GM12878 (cell line): ENCODE measurements around the gene CDH4. TPM values are rescaled to one million over a fixed set of nuclear protein-coding genes. Genes with fewer than 3 reads are reported as not detected.

Experiments used
- ATAC-seq: fragments of 200-7000 bp; cut with Tn5 transposase; 3 replicates; pipeline ENCODE4 v1.9.1; 2020; ENCODE audit warnings: mild to moderate bottlenecking, moderate library complexity
- BruUV-seq: library from RNA; stranded (reverse); fragments of 400-500 nt; replicated peaks from 2 replicates; lab custom pipeline; 2021; lab: Mats Ljungman, UMichigan
- CTCF ChIA-PET: fragments of 300-600 bp; sonication (Branson Sonifier 250); formaldehyde crosslinking; extraction: SDS; loops from one replicate; lab custom pipeline; 2021; ENCODE audit warnings: inconsistent platforms; lab: Yijun Ruan, JAX
- POLR2A ChIA-PET: fragments of 350-600 bp; formaldehyde crosslinking; extraction: SDS; loops from one replicate; lab custom pipeline; 2021; ENCODE audit warnings: inconsistent platforms; lab: Charles Lee
- RAD21 ChIA-PET: fragments of 300-600 bp; sonication (Branson Sonifier 250); formaldehyde crosslinking; loops from one replicate; lab custom pipeline; 2023; ENCODE audit warnings: antibody characterized with exemption; ENCODE audit not compliant: unreplicated experiment; lab: Charles Lee
- SMC1A ChIA-PET: fragments of 300-600 bp; sonication (Branson Sonifier 250); formaldehyde crosslinking; loops from one replicate; lab custom pipeline; 2023; ENCODE audit not compliant: unreplicated experiment, uncharacterized antibody; lab: Charles Lee
- DNase-seq: peaks from one replicate; pipeline ENCODE4 v3.0.0-alpha.2; 2011; ENCODE audit warnings: low read depth, low spot score
- FAIRE-seq: peaks from 3 replicates; lab custom pipeline; 2011; peaks lifted over from hg19 to GRCh38; lab: Jason Lieb, UNC
- H2AFZ ChIP-seq: 2 replicates; pipeline ENCODE4 v1.6.0; 2011; ENCODE audit warnings: low read depth, low read length, control low read depth; ENCODE audit not compliant: control insufficient read depth
- H3K27ac ChIP-seq: 2 replicates; pipeline ENCODE4 v1.5.1; 2011; ENCODE audit warnings: control low read depth; ENCODE audit not compliant: control insufficient read depth, insufficient read depth
- H3K27me3 ChIP-seq, 2 experiments: replicated peaks in 1 of 2; 2 replicates each; pipeline versions ENCODE4 v1.6.0 to v1.6.1; 2011; ENCODE audit warnings: low read length in 1 of 2; ENCODE audit not compliant: control insufficient read depth in 2 of 2, insufficient read depth in 2 of 2
- H3K36me3 ChIP-seq, 2 experiments: 2 replicates each; pipeline ENCODE4 v1.5.1; 2011; ENCODE audit warnings: low read length in 1 of 2; ENCODE audit not compliant: control insufficient read depth in 2 of 2, insufficient read depth in 2 of 2
- H3K4me1 ChIP-seq: 2 replicates; pipeline ENCODE4 v1.6.1; 2011; ENCODE audit warnings: mild to moderate bottlenecking, low read length, moderate library complexity, mixed read lengths; ENCODE audit not compliant: control insufficient read depth, insufficient read depth
- H3K4me2 ChIP-seq: 2 replicates; pipeline ENCODE4 v1.6.0; 2011; ENCODE audit warnings: control low read depth; ENCODE audit not compliant: control insufficient read depth, insufficient read depth
- H3K4me3 ChIP-seq: fragments of 200-600 bp; sonication (generic); 2 replicates; pipeline ENCODE4 v1.5.1; 2016
- H3K79me2 ChIP-seq: 2 replicates; pipeline ENCODE4 v1.6.0; 2011; ENCODE audit warnings: low read length; ENCODE audit not compliant: control insufficient read depth, insufficient read depth
- H3K9ac ChIP-seq: 2 replicates; pipeline ENCODE4 v1.8.0; 2011; ENCODE audit warnings: low read length, control low read depth, mixed read lengths; ENCODE audit not compliant: control insufficient read depth, insufficient read depth
- H3K9me3 ChIP-seq: replicated peaks from 3 replicates; pipeline ENCODE4 v1.5.1; 2011; ENCODE audit warnings: mild to moderate bottlenecking, low read length; ENCODE audit not compliant: control insufficient read depth, insufficient read depth
- H4K20me1 ChIP-seq: 2 replicates; pipeline ENCODE4 v1.6.0; 2011; ENCODE audit not compliant: control insufficient read depth, insufficient read depth
- BACH1 ChIP-seq: fragments of 450-650 bp; IDR thresholded peaks from 2 replicates; pipeline ENCODE4 v1.6.1; 2017; ENCODE audit warnings: mild to moderate bottlenecking, borderline replicate concordance
- IKZF1 ChIP-seq: fragments of 450-650 bp; conservative IDR thresholded peaks from 2 replicates; pipeline ENCODE4 v1.6.1; 2017; ENCODE audit warnings: antibody characterized with exemption, mild to moderate bottlenecking
- KLF5 ChIP-seq: fragments of 450-650 bp; IDR thresholded peaks from 2 replicates; pipeline ENCODE4 v1.6.1; 2014; ENCODE audit warnings: mild to moderate bottlenecking; ENCODE audit not compliant: partially characterized antibody
- NFYB ChIP-seq: IDR thresholded peaks from 2 replicates; pipeline ENCODE4 v1.6.1; 2011; ENCODE audit warnings: low read depth, mild to moderate bottlenecking, low read length, improper control_type of control experiment, moderate library complexity; ENCODE audit not compliant: insufficient read depth
- PAX8 ChIP-seq: fragments of 450-650 bp; IDR thresholded peaks from 2 replicates; pipeline ENCODE4 v1.6.1; 2017; ENCODE audit warnings: mild to moderate bottlenecking, moderate library complexity
- POLR2A ChIP-seq: IDR thresholded peaks from 2 replicates; pipeline ENCODE4 v1.6.1; 2011; ENCODE audit warnings: low read depth, mild to moderate bottlenecking, low read length
- PRDM15 ChIP-seq: fragments of 450-650 bp; formaldehyde crosslinking; IDR thresholded peaks from 2 replicates; pipeline ENCODE4 v1.4.0; 2020; ENCODE audit warnings: mild to moderate bottlenecking, moderate library complexity
- RUNX3 ChIP-seq: IDR thresholded peaks from 2 replicates; pipeline ENCODE4 v1.6.1; 2012; ENCODE audit warnings: low read length, inconsistent platforms
- SIX5 ChIP-seq: IDR thresholded peaks from 2 replicates; pipeline ENCODE4 v1.6.1; 2011; ENCODE audit warnings: mild to moderate bottlenecking, low read depth, low read length, moderate library complexity; ENCODE audit not compliant: severe bottlenecking
- SMARCA5 ChIP-seq: fragments of 450-650 bp; IDR thresholded peaks from 2 replicates; pipeline ENCODE4 v1.6.1; 2017; ENCODE audit warnings: mild to moderate bottlenecking
- SUZ12 ChIP-seq: fragments of 200-600 bp; sonication (generic); IDR thresholded peaks from one replicate; pipeline ENCODE4 v1.6.1; 2018; ENCODE audit warnings: antibody characterized with exemption, mild to moderate bottlenecking; ENCODE audit not compliant: unreplicated experiment
- TCF7 ChIP-seq: IDR thresholded peaks from 2 replicates; pipeline ENCODE4 v1.6.1; 2014; ENCODE audit warnings: antibody characterized with exemption, borderline replicate concordance
- USF1 ChIP-seq: IDR thresholded peaks from 2 replicates; pipeline ENCODE4 v1.6.1; 2011; ENCODE audit warnings: borderline replicate concordance, low read depth, mild to moderate bottlenecking, moderate library complexity, mixed read lengths, low read length; ENCODE audit not compliant: insufficient read depth; ENCODE audit errors: extremely low read length
- ZBTB40 ChIP-seq: fragments of 450-650 bp; IDR thresholded peaks from 2 replicates; pipeline ENCODE4 v1.6.1; 2016; ENCODE audit warnings: mild to moderate bottlenecking, moderate library complexity, borderline replicate concordance
- WGBS: methylation state at CpG from one replicate; pipeline ENCODE4 v1.1.6; 2016; ENCODE audit warnings: low lambda C conversion rate; ENCODE audit not compliant: insufficient replicate concordance, insufficient coverage; ENCODE audit errors: missing lambda C conversion rate; 5-methylcytosine and 5-hydroxymethylcytosine counted together
- in situ Hi-C: fragments of 300-500 bp; cut with MboI; formaldehyde crosslinking; loops from 9 replicates; pipeline ENCODE4 v1.14.3; 2018; ENCODE audit warnings: mixed read lengths
- intact Hi-C: fragments of 100-400 bp; cut with micrococcal nuclease; formaldehyde crosslinking; loops from one replicate; pipeline ENCODE4 v1.14.2; 2022; ENCODE audit not compliant: unreplicated experiment
- polyA plus RNA-seq, 11 experiments: library from polyadenylated mRNA; depleted of rRNA in 4 of 11; unstranded in 6 of 11; stranded (reverse) in 5 of 11; fragments of >200 nt; fragmentation: Nextera tagmentation in 4 of 11; fragmentation: Illumina TruSeq in 1 of 11; extraction: Ambion mirVana in 4 of 11; extraction: Trizol in 1 of 11; gene quantifications; 1 replicate in 1 of 11; 2 replicates in 10 of 11; pipeline versions ENCODE4 v1.2.1 to v1.2.3, GENCODE V29; 2011 to 2016; ENCODE audit warnings: inconsistent platforms in 2 of 11, missing spikeins in 2 of 11, low read depth in 1 of 11
- total RNA-seq, 4 experiments: library from RNA; depleted of rRNA in 3 of 4; stranded (reverse); fragments of >200 nt in 3 of 4; fragmentation: Illumina TruSeq in 1 of 4; extraction: Trizol in 1 of 4; gene quantifications; 2 replicates each; pipeline versions ENCODE4 v1.2.1 to v1.2.3, GENCODE V29; 2013 to 2021

Gene CDH4
- total and polyA plus RNA-seq, 10 of the 15 experiments (the other 5 are each of a cell fraction or from before 2014, with no cell fraction given) = not detected

- no peak for TF ChIP-seq KLF5
- TF ChIP-seq POLR2A = no peak
- TF ChIP-seq SUZ12 = no peak
- no peak for TF ChIP-seq TCF7
- no peak for TF ChIP-seq SIX5
- TF ChIP-seq NFYB = no peak
- no peak for TF ChIP-seq ZBTB40
- no peak for TF ChIP-seq USF1
- TF ChIP-seq SMARCA5 = no peak
- TF ChIP-seq IKZF1 = no peak
- TF ChIP-seq PAX8 = no peak
- no peak for TF ChIP-seq RUNX3
- TF ChIP-seq PRDM15 (CRISPR knock-in tag) = no peak
- TF ChIP-seq BACH1 = no peak
- DNase-seq (no peak), ATAC-seq (no peak), FAIRE-seq (no peak)
- in situ Hi-C loops (no loop called here), intact Hi-C loops (no loop called here)
- Histone ChIP-seq H3K9me3 (no peaks in the 10 kb centered on the region), H2AFZ (no peak overlapping the region), H3K4me1 (no peaks in the 10 kb centered on the region), H3K4me3 (no peak overlapping the region), H3K27ac (no peak overlapping the region), H3K36me3 (no peaks in the 10 kb centered on the region), H4K20me1 (no peaks in the 10 kb centered on the region), H3K27me3 (no peaks in the 10 kb centered on the region; a peak in 2 of 4 replicates), H3K4me2 (no peak overlapping the region), H3K9ac (no peak overlapping the region), H3K79me2 (no peaks in the 10 kb centered on the region)
- ChIA-PET CTCF (no interaction called here), POLR2A (no interaction called here), SMC1A (no interaction called here), RAD21 (no interaction called here)
- no TSS peak for BruUV-seq
- 45% methylated on average over 19 of the region's 19 CpGs for WGBS
Observed at GRCh38 chr20:61879694-61880093, 627.6 kb downstream of the CDH4 start.
